Mucosa of rectum (tissue), 2 donors: ENCODE results near the gene OR7C2.
"Not testable (repeated sequence)": the region's sequence is repeated elsewhere in the genome, so short reads cannot be mapped to it uniquely, and the experiment has no call there.

Source experiments
- H3K27ac ChIP-seq, 2 donors: one replicate each; pipeline ENCODE4 v1.7.0; 2013; ENCODE audit warnings: inconsistent platforms in 2 of 2, low read depth in 2 of 2, low read length in 2 of 2
- H3K27me3 ChIP-seq, 2 donors: one replicate each; pipeline ENCODE4 v1.7.0; 2013; ENCODE audit warnings: low read length in 2 of 2; ENCODE audit not compliant: control insufficient read depth in 2 of 2, insufficient read depth in 2 of 2
- H3K36me3 ChIP-seq, 2 donors: one replicate each; pipeline ENCODE4 v1.7.0; 2013; ENCODE audit warnings: low read length in 2 of 2; ENCODE audit not compliant: control insufficient read depth in 2 of 2, insufficient read depth in 2 of 2
- H3K4me1 ChIP-seq, 2 donors: one replicate each; pipeline ENCODE4 v1.7.0; 2013; ENCODE audit warnings: low read length in 2 of 2, mild to moderate bottlenecking in 1 of 2; ENCODE audit not compliant: control insufficient read depth in 2 of 2, insufficient read depth in 2 of 2
- H3K4me3 ChIP-seq, 2 donors: one replicate each; pipeline ENCODE4 v1.7.0; 2013; ENCODE audit warnings: low read length in 2 of 2
- H3K9ac ChIP-seq, 2 donors: one replicate each; pipeline ENCODE4 v1.7.0; 2013; ENCODE audit warnings: low read length in 2 of 2, low read depth in 1 of 2, mild to moderate bottlenecking in 1 of 2
- H3K9me3 ChIP-seq, 2 donors: one replicate each; pipeline ENCODE4 v1.7.0; 2013; ENCODE audit warnings: low read length in 2 of 2; ENCODE audit not compliant: control insufficient read depth in 2 of 2
- donor health status: healthy.
- donor health status: Normal muscosa, but diverticular disease.

OR7C2 gene

DNA sequence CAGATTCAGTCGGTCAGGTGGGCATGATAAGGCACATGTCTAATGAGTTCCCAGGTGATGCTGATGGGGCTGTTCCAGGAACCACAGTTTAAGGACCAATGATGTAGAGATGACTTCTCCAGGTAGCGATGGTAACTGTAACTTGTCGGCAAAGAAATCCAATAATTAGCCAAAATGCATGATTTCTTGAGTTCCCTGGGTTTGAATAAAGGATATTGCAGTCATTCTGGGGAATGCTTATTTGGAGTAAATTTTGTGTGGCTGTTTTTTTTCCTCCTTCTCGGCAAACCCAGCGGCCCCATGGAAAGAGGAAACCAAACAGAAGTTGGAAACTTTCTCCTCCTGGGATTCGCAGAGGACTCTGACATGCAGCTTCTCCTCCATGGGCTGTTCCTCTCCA lies at the start of gene OR7C2:
OR7C2 (plus strand) TSS at position 301 of the 400 bp plus-strand sequence; CDS start at position 301, 0 bp downstream.
- Histone ChIP-seq H3K4me1 (no peaks in the 10 kb centered on the region), H3K27me3 (peaks cover 0 to 2% of the 10 kb centered on the region in 2 donors), H3K36me3 (no peaks in the 10 kb centered on the region), H3K9ac (no peak within 1 kb of the TSS), H3K27ac (no peak within 1 kb of the TSS), H3K4me3 (no peak within 1 kb of the TSS), H3K9me3 (no peaks in the 10 kb centered on the region)

DNA sequence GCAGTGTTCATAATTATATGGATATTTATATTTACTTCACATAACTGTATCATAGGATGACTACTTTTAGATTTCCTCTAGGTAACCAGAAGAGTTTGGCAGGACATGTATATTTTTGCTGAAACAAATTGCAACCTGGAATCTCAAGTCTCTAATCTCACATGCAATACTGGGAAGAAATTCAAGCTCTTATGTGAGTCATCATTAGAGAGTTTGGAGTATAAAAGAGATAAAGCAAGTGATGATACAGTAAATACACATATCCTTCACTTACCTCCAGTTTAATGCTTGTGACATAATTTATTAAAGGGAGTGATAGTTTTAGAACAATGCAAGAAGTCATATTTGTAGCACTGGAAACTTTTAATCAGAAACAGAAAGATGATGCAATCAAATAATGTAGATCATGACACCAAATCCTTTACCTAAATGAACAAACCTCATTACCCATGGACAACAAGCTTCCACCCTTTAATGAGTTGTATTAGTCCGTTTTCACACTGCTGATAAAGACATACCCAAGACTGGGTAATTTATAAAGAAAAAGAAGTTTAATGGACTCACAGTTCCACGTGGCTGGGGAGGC lies 39.5 kb upstream of the OR7C2 start:
- no peaks in the 10 kb centered on the region for H3K27me3 ChIP-seq
- H3K9ac ChIP-seq, result no peak overlapping the region
- no peak overlapping the region for H3K27ac ChIP-seq
- H3K4me3 ChIP-seq, result no peak overlapping the region
- no peaks in the 10 kb centered on the region for H3K4me1 ChIP-seq
- no peaks in the 10 kb centered on the region for H3K9me3 ChIP-seq
- H3K36me3 ChIP-seq, result no peaks in the 10 kb centered on the region

DNA sequence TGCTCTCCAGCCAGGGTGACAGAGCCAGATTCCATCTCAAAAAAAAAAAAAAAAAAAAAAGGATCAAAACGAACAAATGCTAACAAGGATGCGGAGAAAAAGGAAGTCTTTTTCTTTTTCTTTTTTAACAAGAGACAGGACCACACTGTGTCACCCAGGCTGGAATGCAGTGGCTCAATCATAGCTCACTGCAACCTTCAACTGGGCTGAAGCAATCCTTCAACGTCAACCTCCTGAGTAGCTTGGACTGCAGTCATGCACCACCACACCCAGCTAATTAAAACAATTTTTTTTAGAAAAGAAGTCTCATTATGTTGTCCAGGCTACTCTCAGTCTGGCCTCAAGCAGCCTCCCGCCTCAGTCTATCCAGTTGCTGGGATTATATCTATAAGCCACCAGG lies 34.6 kb upstream of the OR7C2 start:
- no peak overlapping the region for H3K4me3 ChIP-seq
- no peak overlapping the region for H3K27ac ChIP-seq
- H3K9me3 ChIP-seq, result no peaks in the 10 kb centered on the region
- no peaks in the 10 kb centered on the region for H3K27me3 ChIP-seq
- no peaks in the 10 kb centered on the region for H3K36me3 ChIP-seq
- no peak overlapping the region for H3K9ac ChIP-seq
- H3K4me1 ChIP-seq, result no peaks in the 10 kb centered on the region

DNA sequence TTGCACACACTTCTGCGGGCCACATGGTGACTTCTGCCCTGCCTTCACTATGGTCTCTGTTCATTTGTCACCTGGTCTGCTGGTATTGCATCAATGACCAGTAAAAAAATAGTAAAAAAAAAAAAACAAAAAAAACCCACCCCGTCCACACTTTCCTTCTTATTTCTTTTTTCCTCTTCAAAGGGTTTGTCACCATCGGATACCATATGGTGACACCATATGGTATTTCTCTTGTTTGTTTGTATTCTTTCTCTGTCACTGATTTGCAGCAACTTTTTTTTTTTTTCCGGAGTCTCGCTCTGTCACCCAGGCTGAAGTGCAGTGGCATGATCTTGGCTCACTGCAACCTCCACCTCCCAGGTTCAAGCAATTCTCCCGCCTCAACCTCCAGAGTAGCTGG lies 26.2 kb upstream of the OR7C2 start:
- H3K9me3 ChIP-seq, result no peaks in the 10 kb centered on the region
- H3K4me3 ChIP-seq, result no peak overlapping the region
- no peaks in the 10 kb centered on the region for H3K36me3 ChIP-seq
- no peak overlapping the region for H3K9ac ChIP-seq
- H3K4me1 ChIP-seq, result no peaks in the 10 kb centered on the region
- no peaks in the 10 kb centered on the region for H3K27me3 ChIP-seq
- H3K27ac ChIP-seq, result no peak overlapping the region

DNA sequence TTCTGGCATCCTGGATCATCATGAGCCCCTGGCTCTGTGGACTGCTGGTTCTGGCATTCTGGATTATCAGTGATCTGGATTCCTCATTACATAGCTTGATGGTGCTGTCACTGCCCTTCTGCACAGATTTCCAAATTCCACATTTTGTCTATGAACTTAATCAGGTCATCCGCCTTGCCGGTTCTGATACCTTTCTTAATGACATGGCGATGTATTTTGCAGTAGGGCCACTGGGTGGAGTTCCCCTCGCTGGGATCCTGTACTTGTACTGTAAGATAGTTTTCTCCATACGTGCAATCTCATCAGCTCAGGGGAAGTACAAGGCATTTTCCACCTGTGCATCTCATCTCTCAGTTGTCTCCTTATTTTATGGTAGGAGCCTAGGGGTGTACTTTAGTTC lies 24.4 kb upstream of the OR7C2 start:
- Histone ChIP-seq H3K36me3 (no peaks in the 10 kb centered on the region), H3K4me1 (no peaks in the 10 kb centered on the region), H3K9me3 (no peaks in the 10 kb centered on the region), H3K27ac (no peak overlapping the region), H3K9ac (no peak overlapping the region), H3K4me3 (no peak overlapping the region), H3K27me3 (no peaks in the 10 kb centered on the region)

DNA sequence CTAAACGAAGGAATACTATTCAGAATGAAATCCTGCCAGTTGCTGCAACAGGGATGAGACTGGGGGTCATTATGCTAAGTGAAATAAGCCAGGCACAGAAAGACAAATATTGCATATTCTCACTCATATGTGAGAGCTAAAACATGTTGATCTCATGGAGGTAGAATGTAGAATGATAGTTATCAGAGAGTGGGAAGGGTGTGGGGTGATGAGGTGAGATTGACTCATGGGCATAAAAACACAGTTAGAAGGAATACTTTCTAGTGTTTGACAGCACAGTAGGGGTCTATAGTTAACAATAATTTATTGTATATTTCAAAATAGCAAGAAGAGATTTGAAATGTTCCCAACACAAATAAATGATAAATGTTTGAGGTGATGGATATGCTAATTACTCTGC lies 7.8 kb upstream of the OR7C2 start:
- H3K9me3 ChIP-seq, result no peaks in the 10 kb centered on the region
- H3K36me3 ChIP-seq, result no peaks in the 10 kb centered on the region
- no peak overlapping the region for H3K4me3 ChIP-seq
- H3K27ac ChIP-seq, result no peak overlapping the region
- peaks cover 0 to 2% of the 10 kb centered on the region in 2 donors for H3K27me3 ChIP-seq
- no peak overlapping the region for H3K9ac ChIP-seq
- H3K4me1 ChIP-seq, result no peaks in the 10 kb centered on the region

DNA sequence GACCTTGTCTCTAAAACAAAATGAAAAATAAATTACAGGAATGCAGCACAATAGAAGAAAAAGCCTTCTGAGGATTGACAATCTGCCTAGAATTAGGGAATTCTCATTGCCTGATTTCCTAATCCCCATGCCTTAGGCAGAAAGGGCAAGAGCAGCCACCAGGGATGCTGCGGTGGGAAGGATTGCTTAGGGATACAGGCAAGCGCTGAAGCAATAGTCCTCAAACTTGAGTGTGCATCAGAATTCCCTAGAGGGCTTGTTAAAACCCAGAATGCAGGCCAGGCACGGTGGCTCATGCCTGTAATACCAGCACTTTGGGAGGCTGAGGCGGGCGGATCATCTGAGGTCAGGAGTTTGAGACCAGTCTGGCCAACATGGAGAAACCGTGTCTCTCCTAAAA lies 1.0 kb upstream of the OR7C2 start:
- Histone ChIP-seq H3K27ac (no peak overlapping the region), H3K4me3 (no peak overlapping the region), H3K36me3 (no peaks in the 10 kb centered on the region), H3K4me1 (no peaks in the 10 kb centered on the region), H3K27me3 (peaks cover 0 to 2% of the 10 kb centered on the region in 2 donors), H3K9ac (no peak overlapping the region), H3K9me3 (no peaks in the 10 kb centered on the region)

DNA sequence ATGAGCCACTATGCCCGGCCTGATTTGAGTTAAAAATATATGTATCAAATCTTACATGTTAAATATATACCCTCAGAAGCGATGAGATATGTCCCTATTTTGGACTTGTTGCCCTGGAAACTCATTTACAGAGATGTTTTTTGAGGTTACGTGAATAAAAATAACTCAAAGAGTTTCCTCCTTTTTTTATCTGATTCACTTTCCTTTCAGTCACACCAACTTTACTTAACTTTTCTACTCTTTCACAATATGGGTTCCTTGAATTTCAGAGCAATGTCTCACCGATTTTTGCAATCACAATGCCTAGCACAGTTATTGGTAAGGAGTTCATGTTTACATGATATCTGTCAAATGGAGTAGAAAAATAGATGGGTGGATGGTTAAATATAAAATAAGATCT lies 2.3 kb downstream of the OR7C2 start:
- Histone ChIP-seq H3K9ac (no peak overlapping the region), H3K36me3 (no peaks in the 10 kb centered on the region), H3K4me3 (no peak overlapping the region), H3K4me1 (no peaks in the 10 kb centered on the region), H3K9me3 (no peaks in the 10 kb centered on the region), H3K27me3 (no peaks in the 10 kb centered on the region), H3K27ac (no peak overlapping the region)

DNA sequence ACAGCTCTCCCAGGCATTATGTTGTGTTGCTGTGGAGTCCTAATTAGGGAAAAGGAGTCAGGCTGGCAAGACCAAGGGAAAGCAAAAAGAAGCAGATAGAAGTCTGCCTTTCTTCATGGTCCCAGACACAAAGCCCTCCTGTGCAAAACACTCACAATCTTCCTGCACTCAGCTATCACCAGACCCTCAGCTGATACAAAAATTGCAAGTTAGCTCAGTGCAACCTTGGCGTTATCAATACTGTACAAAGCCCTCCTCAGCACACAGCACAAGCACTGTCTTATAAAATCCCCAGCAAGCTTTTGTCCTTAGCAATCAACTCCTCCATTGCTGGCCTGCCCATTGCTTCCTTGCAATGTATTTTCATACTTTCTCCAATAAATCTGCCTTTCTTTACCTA lies 3.2 kb downstream of the OR7C2 start:
- no peak overlapping the region for H3K27ac ChIP-seq
- H3K9ac ChIP-seq, result no peak overlapping the region
- no peak overlapping the region for H3K4me3 ChIP-seq
- H3K4me1 ChIP-seq, result no peaks in the 10 kb centered on the region
- H3K36me3 ChIP-seq, result no peaks in the 10 kb centered on the region
- no peaks in the 10 kb centered on the region for H3K27me3 ChIP-seq
- no peaks in the 10 kb centered on the region for H3K9me3 ChIP-seq

DNA sequence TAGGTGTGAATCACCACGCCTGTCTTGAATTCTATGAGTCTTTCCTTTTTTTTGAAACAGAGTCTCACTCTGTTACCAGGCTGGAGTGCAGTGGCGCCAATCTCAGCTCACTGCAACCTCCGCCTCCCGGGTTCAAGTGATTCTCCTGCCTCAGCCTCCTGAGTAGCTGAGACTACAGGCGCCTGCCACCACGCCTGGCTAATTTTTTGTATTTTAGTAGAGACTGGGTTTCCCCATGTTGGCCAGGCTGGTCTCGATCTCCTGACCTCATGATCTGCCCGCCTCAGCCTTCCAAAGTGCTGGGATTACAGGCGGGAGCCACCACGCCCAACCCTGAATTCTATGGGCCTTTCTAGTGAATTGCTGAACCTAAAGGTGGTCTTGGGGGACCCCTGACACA lies 8.1 kb downstream of the OR7C2 start:
- H3K27ac ChIP-seq, H3K36me3 ChIP-seq, H3K4me3 ChIP-seq, H3K4me1 ChIP-seq, H3K9me3 ChIP-seq, H3K9ac ChIP-seq, H3K27me3 ChIP-seq: not testable (repeated sequence)

DNA sequence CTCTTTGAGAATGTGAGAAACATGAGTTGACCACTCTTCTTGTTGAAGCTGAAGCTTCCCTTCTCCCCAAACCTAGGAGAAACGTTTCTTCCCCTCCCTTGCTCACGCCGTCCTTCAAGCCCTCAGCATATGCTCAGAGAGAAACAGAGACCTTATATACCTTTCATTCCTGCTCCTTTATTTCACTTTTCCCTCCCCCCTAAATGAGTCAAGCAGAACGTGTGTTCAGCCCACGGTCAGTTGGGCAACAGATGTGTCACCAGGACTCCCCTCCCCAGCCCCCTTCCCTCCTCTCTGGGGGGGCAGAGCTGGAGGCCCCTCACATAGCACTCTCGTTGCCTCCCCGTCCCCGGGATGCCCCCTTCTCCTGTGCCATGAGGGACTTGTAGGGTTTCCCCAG lies 8.6 kb downstream of the OR7C2 start:
- no peak overlapping the region for H3K9ac ChIP-seq
- no peaks in the 10 kb centered on the region for H3K4me1 ChIP-seq
- H3K27ac ChIP-seq, result no peak overlapping the region
- H3K4me3 ChIP-seq, result no peak overlapping the region
- H3K36me3 ChIP-seq, result no peaks in the 10 kb centered on the region
- no peaks in the 10 kb centered on the region for H3K27me3 ChIP-seq
- H3K9me3 ChIP-seq, result no peaks in the 10 kb centered on the region
